CD4-positive, alpha-beta T cell treated with Interleukin-6 for 4 hours (primary cell): ENCODE data around the gene CD69.
"Not testable (repeated sequence)": the region's sequence is repeated elsewhere in the genome, so short reads cannot be mapped to it uniquely, and the experiment has no call there.

Experiments
- DNase-seq: peaks from one replicate; pipeline ENCODE4 v3.0.0-alpha.2; 2020; ENCODE audit warnings: mixed read lengths

The CD69 gene

DNA sequence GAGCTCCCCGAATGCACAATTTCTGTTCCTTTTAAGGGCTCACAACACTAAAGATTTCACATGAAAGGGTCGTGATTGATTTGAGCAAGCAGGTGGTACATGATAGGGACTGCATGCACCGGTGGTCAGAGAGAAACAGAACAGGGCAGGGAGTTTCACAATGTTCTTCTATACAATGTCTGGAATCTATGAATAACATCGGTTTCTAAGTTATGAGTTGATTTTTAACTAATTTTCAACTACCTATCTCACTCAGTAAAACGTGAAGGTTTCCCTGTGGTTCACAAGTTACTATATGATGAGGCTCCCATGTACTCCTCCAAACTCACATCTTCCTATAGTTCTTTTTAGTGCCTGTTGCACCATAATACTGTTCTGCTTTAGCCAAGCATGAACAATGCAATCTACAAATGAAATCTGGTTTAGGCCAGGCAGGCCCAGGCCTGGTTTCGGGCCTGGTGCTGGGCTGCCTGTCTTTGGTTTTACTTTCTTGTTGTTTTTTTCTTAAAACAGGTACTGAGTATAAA, 47.6 kb downstream of the CD69 start:
- not testable (repeated sequence) for DNase-seq

DNA sequence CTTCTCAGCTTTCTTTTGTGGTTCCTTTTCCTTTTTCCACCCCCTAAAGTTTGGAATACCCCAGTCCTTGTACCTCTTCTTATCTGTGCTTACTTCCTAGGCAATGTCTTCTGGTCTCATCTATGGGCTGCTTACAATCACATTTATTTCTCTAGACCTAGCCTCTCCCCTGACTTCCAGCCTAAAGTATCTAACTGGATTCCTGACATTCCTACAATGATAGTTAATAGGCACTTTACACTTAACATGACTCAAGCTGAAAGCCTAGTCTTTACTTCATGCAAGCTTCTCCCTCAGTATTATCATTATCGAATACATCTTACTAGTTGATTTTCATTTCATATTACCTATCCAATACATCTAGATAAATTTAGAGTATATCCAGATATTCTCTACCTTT, 49.0 kb downstream of the CD69 start:
- DNase-seq, result no peak

DNA sequence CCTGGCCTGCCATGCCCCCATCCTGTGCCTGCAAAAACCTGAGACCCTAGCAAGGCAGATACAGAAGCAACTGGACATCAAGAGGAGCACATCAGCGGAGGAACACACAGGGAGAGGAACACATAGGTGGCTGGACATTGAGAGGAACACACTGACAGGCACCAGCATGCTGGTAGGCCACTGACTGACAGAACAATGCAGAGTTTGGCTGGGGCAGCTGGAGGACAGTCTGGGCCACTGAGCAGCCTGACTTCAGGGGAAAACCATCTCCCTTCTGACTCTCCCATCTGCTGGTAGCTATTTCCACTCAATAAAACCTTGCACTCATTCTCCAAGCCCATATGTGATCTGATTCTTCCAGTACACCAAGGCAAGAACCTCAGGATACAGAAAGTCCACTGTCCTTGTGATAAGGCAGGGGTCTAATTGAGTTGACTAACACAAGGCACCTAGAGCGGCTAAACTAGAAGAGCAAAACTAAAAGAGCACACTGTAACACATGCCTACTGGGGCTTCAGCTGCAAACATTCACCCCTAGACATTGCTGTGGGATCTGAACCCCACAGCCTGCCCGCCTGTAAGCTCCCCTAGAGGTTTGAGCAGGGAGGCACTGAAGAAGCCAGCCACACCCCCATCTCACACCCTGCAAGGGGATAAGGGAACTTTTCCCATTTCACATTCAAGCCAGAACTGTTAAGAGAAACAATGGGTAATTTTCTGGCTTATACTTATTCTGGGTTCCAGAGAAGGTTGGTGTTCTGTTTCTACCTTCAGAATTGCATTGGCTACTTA, 49.9 kb downstream of the CD69 start:
- DNase-seq, result no peak

DNA sequence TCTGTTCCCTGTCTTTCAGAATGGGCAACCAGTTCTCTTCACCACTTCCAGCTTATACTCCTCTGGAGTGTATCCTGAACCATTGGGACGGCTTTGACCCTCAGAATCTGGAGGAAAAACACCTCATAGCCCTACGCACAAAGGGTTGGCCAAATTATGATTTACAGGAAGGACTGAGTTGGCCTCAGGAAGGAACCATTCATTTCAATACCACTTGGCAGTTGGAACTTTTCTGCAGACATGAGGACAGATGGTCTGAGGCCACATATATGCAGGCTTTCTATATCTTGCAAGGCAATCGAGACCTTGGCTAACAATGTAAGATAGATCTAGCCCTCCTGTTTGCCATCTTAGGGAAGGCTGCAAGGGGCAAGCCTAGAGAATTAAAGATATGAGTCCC, 51.8 kb downstream of the CD69 start:
- no peak for DNase-seq

DNA sequence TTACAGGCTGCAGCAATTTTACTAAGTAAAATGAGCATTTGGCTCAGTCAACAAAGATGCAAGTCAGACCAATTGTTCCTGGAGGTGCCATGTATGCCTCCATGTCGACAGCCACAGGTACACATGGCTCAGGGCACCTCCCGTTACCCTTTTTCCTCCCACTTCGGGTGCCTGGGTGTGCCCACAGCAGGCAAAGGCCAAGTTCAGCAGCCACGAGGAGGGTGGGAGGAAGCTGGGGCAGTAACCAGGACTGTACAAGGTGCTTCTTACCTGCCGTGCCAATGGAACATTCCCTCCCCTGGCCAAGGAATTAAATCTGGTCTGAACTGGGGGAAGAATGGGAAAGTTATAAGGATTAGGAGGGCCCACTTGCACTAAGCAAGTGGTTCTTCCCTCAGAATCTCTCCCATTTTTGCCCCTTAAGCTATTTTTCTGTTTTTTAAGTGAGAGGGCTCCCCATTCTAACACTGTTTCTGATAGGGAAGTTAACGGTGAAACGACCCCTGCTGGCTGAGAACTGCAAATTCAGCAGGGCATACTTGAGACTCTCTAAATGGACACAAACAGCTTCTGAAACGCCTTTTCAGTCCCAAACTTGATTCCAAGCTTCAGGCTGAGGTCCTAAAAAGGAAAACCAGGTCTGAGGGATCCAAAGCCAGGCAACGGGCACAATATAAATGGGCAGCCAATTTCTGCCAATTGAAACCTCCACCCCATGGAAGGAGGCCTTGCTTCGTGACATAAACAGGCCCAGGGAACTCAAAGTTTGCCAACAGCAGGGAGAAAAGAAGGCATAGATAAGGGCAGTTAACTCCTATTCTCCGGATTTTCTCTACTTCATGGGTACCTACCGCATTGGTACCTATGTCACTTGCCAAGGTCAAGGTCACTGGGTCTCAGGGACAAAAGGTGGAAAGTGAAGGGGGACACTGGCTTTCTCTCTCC, 52.6 kb downstream of the CD69 start:
- peak; percentile 80 for DNase-seq

DNA sequence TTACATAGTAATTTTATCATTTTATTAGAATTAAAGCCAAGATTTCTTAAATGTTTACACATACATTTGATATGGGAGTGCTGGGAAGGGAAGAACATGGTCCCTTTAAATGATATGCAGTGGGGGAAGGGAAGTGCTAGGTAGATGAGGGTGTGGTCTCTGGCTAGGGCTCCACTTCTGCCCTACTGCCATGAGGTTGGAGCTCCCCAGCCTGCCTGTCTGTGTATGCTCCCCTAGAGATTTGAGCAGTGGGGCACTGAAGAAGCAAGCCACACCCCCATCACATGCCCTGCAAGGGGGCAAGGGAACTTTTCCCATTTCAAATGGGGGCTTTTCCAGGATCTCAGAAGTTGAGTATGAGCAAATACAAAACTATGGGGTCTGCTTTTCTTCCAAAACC, 53.3 kb downstream of the CD69 start:
- DNase-seq, result peak; percentile 26

DNA sequence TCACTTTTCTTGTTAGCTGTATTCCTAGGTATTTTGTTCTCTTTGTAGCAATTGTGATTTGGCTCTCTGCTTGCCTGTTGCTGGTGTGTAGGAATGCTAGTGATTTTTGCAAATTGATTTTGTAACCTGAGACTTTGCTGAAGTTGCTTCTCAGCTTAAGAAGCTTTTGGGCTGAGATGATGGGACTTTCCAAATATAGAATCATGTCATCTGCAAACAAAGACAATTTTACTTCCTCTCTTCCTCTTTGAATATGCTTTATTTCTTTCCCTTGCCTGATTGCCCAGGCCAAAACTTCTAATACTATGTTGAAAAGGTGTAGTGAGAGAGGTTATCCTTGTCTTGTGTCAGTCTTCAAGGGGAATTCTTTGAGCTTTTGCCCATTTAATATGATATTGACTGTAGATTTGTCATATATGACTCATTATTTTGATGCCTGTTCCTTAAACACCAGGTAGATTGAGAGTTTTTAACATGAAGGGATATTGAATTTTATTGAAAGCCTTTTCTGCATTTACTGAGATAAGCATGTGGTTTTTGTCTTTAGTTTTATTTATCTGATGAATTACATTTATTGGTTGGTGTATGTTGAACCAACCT, 54.5 kb downstream of the CD69 start:
- no peak for DNase-seq

DNA sequence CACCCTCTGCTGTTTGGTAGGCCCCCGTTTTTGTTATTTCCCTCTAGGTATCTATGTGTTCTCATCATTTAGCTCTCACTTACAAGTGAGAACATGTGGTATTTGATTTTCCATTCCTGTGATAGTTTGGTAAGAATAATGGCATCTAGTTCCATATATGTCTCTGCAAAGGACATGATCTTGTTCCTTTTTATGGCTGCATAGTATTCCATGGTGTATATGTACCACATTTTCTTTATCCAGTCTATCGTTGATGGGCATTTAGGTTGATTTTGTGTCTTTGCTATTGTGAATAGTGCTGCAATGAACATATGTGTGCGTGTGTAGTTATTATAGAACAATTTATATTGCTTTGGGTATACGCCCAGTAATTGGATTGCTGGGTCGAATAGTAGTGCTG, 56.1 kb downstream of the CD69 start:
- not testable (repeated sequence) for DNase-seq
